Activated CD8-positive, alpha-beta T cell treated with anti-CD3 and anti-CD28 coated beads for 36 hours (primary cell): ENCODE measurements around the gene IPMK. TPM values are rescaled to one million over a fixed set of nuclear protein-coding genes. Genes with fewer than 3 reads are reported as not detected.

Experiments used
- ATAC-seq: fragments of 200-7000 bp; cut with Tn5 transposase; one replicate; pipeline ENCODE4 v1.10.0; 2021; ENCODE audit warnings: mild to moderate bottlenecking, moderate library complexity
- CTCF ChIA-PET: fragments of 350-600 bp; sonication (Branson Sonifier 250); formaldehyde crosslinking; loops from one replicate; lab custom pipeline; 2021; ENCODE audit warnings: antibody characterized with exemption; lab: Charles Lee
- POLR2A ChIA-PET: fragments of 350-600 bp; sonication (Branson Sonifier 250); formaldehyde crosslinking; loops from one replicate; lab custom pipeline; 2021; ENCODE audit warnings: antibody characterized with exemption; lab: Charles Lee
- DNase-seq: peaks from one replicate; pipeline ENCODE4 v3.0.0-alpha.2; 2020
- H3K27ac Mint-ChIP-seq: one replicate; pipeline ENCODE4 v1.8.0; 2021; ENCODE audit warnings: mild to moderate bottlenecking, mixed read lengths
- H3K27me3 Mint-ChIP-seq: one replicate; pipeline ENCODE4 v1.8.0; 2021; ENCODE audit warnings: mixed read lengths
- H3K36me3 Mint-ChIP-seq: one replicate; pipeline ENCODE4 v1.8.0; 2021; ENCODE audit warnings: low read depth, mixed read lengths
- H3K4me1 Mint-ChIP-seq: one replicate; pipeline ENCODE4 v1.8.0; 2021; ENCODE audit warnings: low read depth, mixed read lengths
- H3K4me3 Mint-ChIP-seq: one replicate; pipeline ENCODE4 v1.8.0; 2021; ENCODE audit warnings: mild to moderate bottlenecking, moderate library complexity, mixed read lengths
- H3K9me3 Mint-ChIP-seq: one replicate; pipeline ENCODE4 v1.8.0; 2021; ENCODE audit warnings: mixed read lengths
- CTCF ChIP-seq: fragments of 200-600 bp; IDR thresholded peaks from one replicate; pipeline ENCODE4 v1.8.0; 2022; ENCODE audit warnings: antibody characterized with exemption, mild to moderate bottlenecking
- intact Hi-C: fragments of 100-400 bp; cut with micrococcal nuclease; formaldehyde crosslinking; loops from one replicate; pipeline ENCODE4 v1.10.0; 2022
- total RNA-seq, 2 experiments: library from RNA; stranded (reverse); gene quantifications; one replicate each; pipeline ENCODE4 v1.2.3, GENCODE V29; 2021

The IPMK gene
- total RNA-seq, 2 experiments from 2014 or later, result 9.5 to 10.3 TPM

- no peak for TF ChIP-seq CTCF
- Mint-ChIP-seq H3K4me3 (no peak overlapping the region), H3K27ac (no peak overlapping the region), H3K27me3 (no peaks in the 10 kb centered on the region), H3K36me3 (peaks cover 48% of the 10 kb centered on the region), H3K9me3 (no peaks in the 10 kb centered on the region), H3K4me1 (peaks cover 20% of the 10 kb centered on the region)
- ChIA-PET CTCF (interaction anchor here (0.7 kb wide), 1 partner anchor 32 kb away, joined by 3 read pairs; no protein-coding TSS in a partner anchor), POLR2A (no interaction called here)
- ATAC-seq (no peak), DNase-seq (no peak)
- intact Hi-C loops, result no loop called here
Observed at GRCh38 chr10:58210160-58210559, 57.5 kb downstream of the IPMK start.

GRCh38 chr10:58209669-58210068, 58.0 kb downstream of the IPMK start:
- intact Hi-C loops, result no loop called here
- no peaks in the 10 kb centered on the region for H3K27me3 Mint-ChIP-seq
- ChIA-PET CTCF (interaction anchor here (0.7 kb wide), 1 partner anchor 31 kb away, joined by 3 read pairs; no protein-coding TSS in a partner anchor), POLR2A (no interaction called here)
- no peak for DNase-seq
- no peak overlapping the region for H3K4me3 Mint-ChIP-seq
- H3K9me3 Mint-ChIP-seq, result no peaks in the 10 kb centered on the region
- no peak for ATAC-seq
- TF ChIP-seq CTCF, result no peak
- H3K4me1 Mint-ChIP-seq, result peaks cover 17% of the 10 kb centered on the region
- peaks cover 44% of the 10 kb centered on the region for H3K36me3 Mint-ChIP-seq
- H3K27ac Mint-ChIP-seq, result no peak overlapping the region

GRCh38 chr10:58206251-58206650, 61.4 kb downstream of the IPMK start:
- no peak for TF ChIP-seq CTCF
- ATAC-seq (no peak), DNase-seq (no peak)
- H3K4me1 Mint-ChIP-seq, result no peaks in the 10 kb centered on the region
- no peaks in the 10 kb centered on the region for H3K27me3 Mint-ChIP-seq
- intact Hi-C loops, result no loop called here
- H3K9me3 Mint-ChIP-seq, result no peaks in the 10 kb centered on the region
- no peak overlapping the region for H3K4me3 Mint-ChIP-seq
- H3K27ac Mint-ChIP-seq, result no peak overlapping the region
- peaks cover 31% of the 10 kb centered on the region for H3K36me3 Mint-ChIP-seq
- ChIA-PET POLR2A (no interaction called here), CTCF (interaction anchor here (0.7 kb wide), 1 partner anchor 85 kb away, joined by 3 read pairs; no protein-coding TSS in a partner anchor)

- ChIA-PET CTCF (interaction anchor here (0.9 kb wide), 1 partner anchor 12 kb away, joined by 3 read pairs; no protein-coding TSS in a partner anchor), POLR2A (no interaction called here)
- Mint-ChIP-seq H3K27me3 (no peaks in the 10 kb centered on the region), H3K9me3 (no peaks in the 10 kb centered on the region), H3K4me3 (no peak overlapping the region), H3K4me1 (no peaks in the 10 kb centered on the region), H3K27ac (no peak overlapping the region), H3K36me3 (peaks cover 10% of the 10 kb centered on the region)
- ATAC-seq (no peak), DNase-seq (no peak)
- no peak for TF ChIP-seq CTCF
- intact Hi-C loops, result no loop called here
Observed at GRCh38 chr10:58201704-58202103, 66.0 kb downstream of the IPMK start.

GRCh38 chr10:58189269-58189668, 78.4 kb downstream of the IPMK start:
- Mint-ChIP-seq H3K4me3 (no peak overlapping the region), H3K36me3 (peaks cover 2% of the 10 kb centered on the region), H3K27ac (no peak overlapping the region), H3K4me1 (no peaks in the 10 kb centered on the region), H3K27me3 (peaks cover 15% of the 10 kb centered on the region), H3K9me3 (no peaks in the 10 kb centered on the region)
- ATAC-seq (no peak), DNase-seq (no peak)
- ChIA-PET CTCF (interaction anchor here (1.3 to 3.1 kb wide), 3 partner anchors 11 to 102 kb away, joined by 3 to 14 read pairs (median 6); no protein-coding TSS in a partner anchor), POLR2A (no interaction called here)
- no peak for TF ChIP-seq CTCF
- intact Hi-C loops, result no loop called here
